ENCODE results near the gene PCDHB11.
A peak's percentile ranks its signal among the peaks of the same experiment; 100 is the strongest.
"Not testable (repeated sequence)": the region's sequence is repeated elsewhere in the genome, so short reads cannot be mapped to it uniquely, and the experiment has no call there.

PCDHB11 gene

DNA sequence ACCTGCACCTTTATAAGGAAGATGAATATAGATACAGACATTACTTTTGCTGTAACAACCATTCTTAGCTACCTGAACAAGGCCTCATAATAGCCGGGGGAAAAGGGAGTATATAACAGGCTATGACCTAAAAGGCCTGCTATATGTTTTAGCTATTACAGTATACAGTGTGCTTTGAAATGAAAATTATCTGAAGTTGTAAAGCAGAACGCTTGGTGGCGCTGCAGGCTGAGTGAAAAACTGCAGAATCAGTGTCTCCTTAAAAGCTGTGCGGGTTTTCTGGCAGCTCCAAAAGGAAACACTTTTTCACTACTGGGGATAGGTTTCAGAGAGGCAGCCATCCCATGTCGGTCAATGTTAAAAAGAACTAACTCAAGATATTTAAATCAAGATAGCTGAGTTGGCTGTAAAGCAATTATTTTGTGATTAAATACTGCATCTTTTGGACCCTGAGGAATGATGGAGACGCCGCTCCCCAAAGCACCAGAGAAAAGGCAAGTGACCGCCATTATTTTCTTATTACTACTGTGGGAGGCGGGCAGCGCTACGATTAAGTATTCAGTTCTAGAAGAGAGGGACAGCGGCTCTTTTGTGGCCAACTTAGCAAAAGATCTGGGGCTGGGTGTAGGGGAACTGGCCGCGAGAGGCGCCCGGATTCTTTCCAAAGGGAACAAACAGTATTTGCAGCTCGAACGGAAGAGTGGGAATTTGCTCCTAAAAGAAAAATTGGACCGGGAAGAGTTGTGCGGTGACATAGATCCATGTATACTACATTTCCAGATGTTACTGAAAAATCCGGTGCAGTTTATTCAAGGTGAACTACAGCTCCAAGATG is 43.7 kb upstream of the PCDHB11 start:
- Histone ChIP-seq H3K9me3 (no peaks in the 10 kb centered on the region), H3K4me3 (ENCODE audit: low read depth, low read length) (no peak overlapping the region), H3K27me3 (no peaks in the 10 kb centered on the region), H3K4me1 (no peaks in the 10 kb centered on the region), H3K36me3 (no peaks in the 10 kb centered on the region)
- no peak for DNase-seq
- TF ChIP-seq, protein P1, sequence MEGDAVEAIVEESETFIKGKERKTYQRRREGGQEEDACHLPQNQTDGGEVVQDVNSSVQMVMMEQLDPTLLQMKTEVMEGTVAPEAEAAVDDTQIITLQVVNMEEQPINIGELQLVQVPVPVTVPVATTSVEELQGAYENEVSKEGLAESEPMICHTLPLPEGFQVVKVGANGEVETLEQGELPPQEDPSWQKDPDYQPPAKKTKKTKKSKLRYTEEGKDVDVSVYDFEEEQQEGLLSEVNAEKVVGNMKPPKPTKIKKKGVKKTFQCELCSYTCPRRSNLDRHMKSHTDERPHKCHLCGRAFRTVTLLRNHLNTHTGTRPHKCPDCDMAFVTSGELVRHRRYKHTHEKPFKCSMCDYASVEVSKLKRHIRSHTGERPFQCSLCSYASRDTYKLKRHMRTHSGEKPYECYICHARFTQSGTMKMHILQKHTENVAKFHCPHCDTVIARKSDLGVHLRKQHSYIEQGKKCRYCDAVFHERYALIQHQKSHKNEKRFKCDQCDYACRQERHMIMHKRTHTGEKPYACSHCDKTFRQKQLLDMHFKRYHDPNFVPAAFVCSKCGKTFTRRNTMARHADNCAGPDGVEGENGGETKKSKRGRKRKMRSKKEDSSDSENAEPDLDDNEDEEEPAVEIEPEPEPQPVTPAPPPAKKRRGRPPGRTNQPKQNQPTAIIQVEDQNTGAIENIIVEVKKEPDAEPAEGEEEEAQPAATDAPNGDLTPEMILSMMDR (IDR thresholded peaks at IDR 0.05; ENCODE audit: low read depth, low read length) = peak; percentile 58

DNA sequence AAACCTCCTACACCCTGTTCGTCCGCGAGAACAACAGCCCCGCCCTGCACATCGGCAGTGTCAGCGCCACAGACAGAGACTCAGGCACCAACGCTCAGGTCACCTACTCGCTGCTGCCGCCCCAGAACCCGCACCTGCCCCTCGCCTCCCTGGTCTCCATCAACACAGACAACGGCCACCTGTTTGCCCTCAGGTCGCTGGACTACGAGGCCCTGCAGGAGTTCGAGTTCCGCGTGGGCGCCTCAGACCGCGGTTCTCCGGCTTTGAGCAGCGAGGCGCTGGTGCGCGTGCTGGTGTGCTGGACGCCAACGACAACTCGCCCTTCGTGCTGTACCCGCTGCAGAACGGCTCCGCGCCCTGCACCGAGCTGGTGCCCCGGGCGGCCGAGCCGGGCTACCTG is 42.1 kb upstream of the PCDHB11 start:
- not testable (repeated sequence) for H3K9me3 ChIP-seq; H3K27me3 ChIP-seq; H3K36me3 ChIP-seq; H3K4me1 ChIP-seq; DNase-seq; H3K4me3 ChIP-seq (ENCODE audit: low read depth, low read length)

DNA sequence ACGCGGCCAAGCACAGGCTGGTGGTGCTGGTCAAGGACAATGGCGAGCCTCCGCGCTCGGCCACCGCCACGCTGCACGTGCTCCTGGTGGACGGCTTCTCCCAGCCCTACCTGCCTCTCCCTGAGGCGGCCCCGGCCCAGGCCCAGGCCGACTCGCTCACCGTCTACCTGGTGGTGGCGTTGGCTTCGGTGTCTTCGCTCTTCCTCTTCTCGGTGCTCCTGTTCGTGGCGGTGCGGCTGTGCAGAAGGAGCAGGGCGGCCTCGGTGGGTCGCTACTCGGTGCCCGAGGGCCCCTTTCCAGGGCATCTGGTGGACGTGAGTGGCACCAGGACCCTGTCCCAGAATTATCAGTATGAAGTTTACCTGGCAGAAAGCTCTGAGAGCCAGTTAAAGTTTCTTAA is 41.5 kb upstream of the PCDHB11 start:
- not testable (repeated sequence) for H3K27me3 ChIP-seq; H3K4me1 ChIP-seq; H3K9me3 ChIP-seq; H3K36me3 ChIP-seq; H3K4me3 ChIP-seq (ENCODE audit: low read depth, low read length); DNase-seq

DNA sequence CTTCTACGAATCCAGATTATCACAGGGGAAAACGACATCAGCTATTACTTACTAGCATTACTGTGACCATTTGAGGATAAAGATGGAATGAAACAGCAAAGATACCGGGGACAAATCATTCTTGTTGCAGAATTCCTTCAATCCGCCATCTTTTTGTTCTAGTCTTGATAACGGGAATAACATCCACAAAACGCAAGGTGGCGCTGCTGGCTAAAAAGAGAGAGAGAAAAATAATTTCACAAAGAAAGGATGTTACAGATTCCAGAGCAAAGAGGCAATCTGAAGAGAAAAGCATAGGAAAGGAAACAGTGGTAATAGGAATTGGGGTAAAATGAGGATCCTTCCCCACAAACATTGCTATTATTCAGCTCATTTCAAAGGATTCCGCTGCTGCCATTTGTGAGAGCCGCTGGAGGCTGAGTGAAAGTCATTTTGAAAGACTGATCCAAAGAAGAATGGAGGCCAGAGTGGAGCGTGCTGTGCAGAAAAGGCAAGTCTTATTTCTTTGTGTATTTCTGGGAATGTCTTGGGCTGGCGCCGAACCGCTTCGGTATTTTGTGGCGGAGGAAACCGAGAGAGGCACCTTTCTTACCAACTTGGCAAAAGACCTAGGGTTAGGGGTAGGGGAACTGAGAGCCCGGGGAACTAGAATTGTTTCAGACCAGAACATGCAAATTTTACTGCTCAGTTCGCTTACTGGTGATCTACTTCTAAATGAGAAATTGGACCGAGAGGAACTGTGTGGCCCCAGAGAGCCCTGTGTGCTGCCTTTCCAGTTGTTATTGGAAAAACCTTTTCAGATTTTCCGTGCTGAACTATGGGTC is 26.8 kb upstream of the PCDHB11 start, which contains the start of gene PCDHB7:
PCDHB7 (plus strand) TSS at position 264 of the 824 bp plus-strand sequence; CDS start at position 456, 192 bp downstream.
- H3K9me3 ChIP-seq = no peaks in the 10 kb centered on the region; the same call in 1 of the 2 replicates
- no peak within 1 kb of the TSS; the same call in 1 of the 2 replicates for H3K4me3 ChIP-seq (ENCODE audit: low read depth, low read length)
- H3K27me3 ChIP-seq = no peaks in the 10 kb centered on the region; the same call in none of the 2 replicates
- H3K4me1 ChIP-seq = no peaks in the 10 kb centered on the region
- no peaks in the 10 kb centered on the region for H3K36me3 ChIP-seq
- TF ChIP-seq, protein P1 (IDR thresholded peaks at IDR 0.05; ENCODE audit: low read depth, low read length) = peak; percentile 89
- peak; percentile 57 for DNase-seq

DNA sequence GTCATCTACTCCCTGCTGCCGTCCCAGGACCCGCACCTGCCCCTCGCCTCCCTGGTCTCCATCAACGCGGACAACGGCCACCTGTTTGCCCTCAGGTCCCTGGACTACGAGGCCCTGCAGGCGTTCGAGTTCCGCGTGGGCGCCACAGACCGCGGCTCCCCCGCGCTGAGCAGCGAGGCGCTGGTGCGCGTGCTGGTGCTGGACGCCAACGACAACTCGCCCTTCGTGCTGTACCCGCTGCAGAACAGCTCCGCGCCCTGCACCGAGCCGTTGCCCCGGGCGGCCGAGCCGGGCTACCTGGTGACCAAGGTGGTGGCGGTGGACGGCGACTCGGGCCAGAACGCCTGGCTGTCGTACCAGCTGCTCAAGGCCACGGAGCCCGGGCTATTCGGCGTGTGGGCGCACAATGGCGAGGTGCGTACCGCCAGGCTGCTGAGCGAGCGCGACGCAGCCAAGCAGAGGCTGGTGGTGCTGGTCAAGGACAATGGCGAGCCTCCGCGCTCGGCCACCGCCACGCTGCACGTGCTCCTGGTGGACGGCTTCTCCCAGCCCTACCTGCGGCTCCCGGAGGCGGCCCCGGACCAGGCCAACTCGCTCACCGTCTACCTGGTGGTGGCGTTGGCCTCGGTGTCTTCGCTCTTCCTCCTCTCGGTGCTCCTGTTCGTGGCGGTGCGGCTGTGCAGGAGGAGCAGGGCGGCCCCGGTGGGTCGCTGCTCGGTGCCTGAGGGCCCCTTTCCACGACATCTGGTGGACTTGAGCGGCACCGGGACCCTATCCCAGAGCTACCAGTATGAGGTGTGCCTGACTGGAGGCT is 24.9 kb upstream of the PCDHB11 start:
- not testable (repeated sequence) for DNase-seq; H3K4me1 ChIP-seq; H3K9me3 ChIP-seq; H3K36me3 ChIP-seq; H3K27me3 ChIP-seq; H3K4me3 ChIP-seq (ENCODE audit: low read depth, low read length)

DNA sequence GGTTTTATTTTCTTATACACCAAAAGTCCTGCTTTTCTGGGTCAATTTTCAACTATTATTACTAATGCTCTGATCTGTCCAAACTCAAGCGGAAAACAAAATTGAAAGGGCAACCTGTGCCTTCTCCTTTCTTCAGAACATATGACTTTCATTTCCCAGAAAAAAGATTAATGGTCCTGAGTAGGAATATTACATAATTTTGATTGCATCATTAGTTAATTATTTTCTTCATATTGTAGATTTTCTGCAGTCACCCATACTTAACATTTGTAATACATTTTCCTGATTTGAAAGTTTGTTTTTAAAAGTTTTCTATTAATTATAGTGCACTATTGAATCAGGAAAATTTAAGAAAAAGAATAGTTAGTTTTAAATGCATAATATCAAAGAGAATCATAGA is 23.5 kb upstream of the PCDHB11 start:
- H3K4me1 ChIP-seq = no peaks in the 10 kb centered on the region
- no peaks in the 10 kb centered on the region for H3K36me3 ChIP-seq
- DNase-seq = no peak
- TF ChIP-seq, protein P1 (IDR thresholded peaks at IDR 0.05; ENCODE audit: low read depth, low read length) = no peak
- no peaks in the 10 kb centered on the region; the same call in 1 of the 2 replicates for H3K9me3 ChIP-seq
- no peak overlapping the region for H3K4me3 ChIP-seq (ENCODE audit: low read depth, low read length)
- no peaks in the 10 kb centered on the region for H3K27me3 ChIP-seq

DNA sequence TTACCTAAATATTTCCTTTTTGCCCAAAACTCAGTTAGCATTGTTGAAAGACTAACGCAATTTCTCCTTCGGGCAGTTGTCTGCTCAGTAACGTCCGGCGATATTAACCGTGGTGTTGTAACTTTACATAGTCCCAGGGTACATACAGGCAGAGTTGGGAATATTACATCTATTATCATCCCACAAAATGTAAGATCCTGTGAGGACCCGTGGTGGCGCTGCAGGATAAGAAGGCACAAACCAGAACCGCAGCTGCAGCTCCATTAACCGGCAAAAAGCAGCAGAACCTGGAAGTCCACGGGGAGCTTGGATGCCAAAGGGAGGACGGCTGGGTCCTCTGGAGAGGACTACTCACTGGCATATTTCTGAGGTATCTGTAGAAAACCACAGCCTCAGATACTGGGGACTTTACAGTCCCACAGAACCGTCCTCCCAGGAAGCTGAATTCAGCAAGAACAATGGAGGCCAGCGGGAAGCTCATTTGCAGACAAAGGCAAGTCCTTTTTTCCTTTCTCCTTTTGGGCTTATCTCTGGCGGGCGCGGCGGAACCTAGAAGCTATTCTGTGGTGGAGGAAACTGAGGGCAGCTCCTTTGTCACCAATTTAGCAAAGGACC is 21.7 kb upstream of the PCDHB11 start, which contains the start of gene PCDHB8:
PCDHB8 (plus strand) TSS at position 214 of the 615 bp plus-strand sequence; CDS start at position 459, 245 bp downstream.
- H3K4me3 ChIP-seq (ENCODE audit: low read depth, low read length) = peak within 1 kb of the TSS; percentile 11; the same call in 1 of the 2 replicates
- TF ChIP-seq, protein P1 (IDR thresholded peaks at IDR 0.05; ENCODE audit: low read depth, low read length) = peak; percentile 63

DNA sequence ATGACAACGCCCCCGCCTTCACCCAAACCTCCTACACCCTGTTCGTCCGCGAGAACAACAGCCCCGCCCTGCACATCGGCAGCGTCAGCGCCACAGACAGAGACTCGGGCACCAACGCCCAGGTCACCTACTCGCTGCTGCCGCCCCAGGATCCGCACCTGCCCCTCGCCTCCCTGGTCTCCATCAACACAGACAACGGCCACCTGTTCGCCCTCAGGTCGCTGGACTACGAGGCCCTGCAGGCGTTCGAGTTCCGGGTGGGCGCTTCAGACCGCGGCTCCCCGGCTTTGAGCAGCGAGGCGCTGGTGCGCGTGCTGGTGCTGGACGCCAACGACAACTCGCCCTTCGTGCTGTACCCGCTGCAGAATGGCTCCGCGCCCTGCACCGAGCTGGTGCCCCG is 20.1 kb upstream of the PCDHB11 start:
- H3K36me3 ChIP-seq; H3K27me3 ChIP-seq; H3K9me3 ChIP-seq; H3K4me1 ChIP-seq; DNase-seq; H3K4me3 ChIP-seq (ENCODE audit: low read depth, low read length): not testable (repeated sequence)

More for the DNA sequence above, 21.7 kb upstream of the PCDHB11 start, which contains the start of gene PCDHB8:
- H3K4me1 ChIP-seq, H3K9me3 ChIP-seq, H3K27me3 ChIP-seq, H3K36me3 ChIP-seq: not testable (repeated sequence)
- DNase-seq = peak; percentile 72

DNA sequence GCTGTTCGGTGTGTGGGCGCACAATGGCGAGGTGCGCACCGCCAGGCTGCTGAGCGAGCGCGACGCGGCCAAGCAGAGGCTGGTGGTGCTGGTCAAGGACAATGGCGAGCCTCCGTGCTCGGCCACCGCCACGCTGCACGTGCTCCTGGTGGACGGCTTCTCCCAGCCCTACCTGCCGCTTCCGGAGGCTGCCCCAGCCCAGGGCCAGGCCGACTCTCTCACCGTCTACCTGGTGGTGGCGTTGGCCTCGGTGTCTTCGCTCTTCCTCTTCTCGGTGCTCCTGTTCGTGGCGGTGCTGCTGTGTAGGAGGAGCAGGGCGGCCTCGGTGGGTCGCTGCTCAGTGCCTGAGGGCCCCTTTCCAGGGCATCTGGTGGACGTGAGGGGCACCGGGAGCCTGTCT is 19.6 kb upstream of the PCDHB11 start:
- H3K36me3 ChIP-seq; H3K9me3 ChIP-seq; H3K27me3 ChIP-seq; H3K4me3 ChIP-seq (ENCODE audit: low read depth, low read length); H3K4me1 ChIP-seq; DNase-seq: not testable (repeated sequence)
